H1 (cell line): Measurements from ENCODE around the gene STARD8. TPM values are rescaled to one million over a fixed set of nuclear protein-coding genes. Genes with fewer than 3 reads are reported as not detected.

Source experiments
- CTCF ChIA-PET: fragments of 300-600 bp; sonication (Branson Sonifier 250); formaldehyde crosslinking; loops from one replicate; lab custom pipeline; 2021; ENCODE audit not compliant: partially characterized antibody; lab: Charles Lee
- POLR2A ChIA-PET: fragments of 300-600 bp; sonication (Branson Sonifier 250); formaldehyde crosslinking; loops from one replicate; lab custom pipeline; 2021; ENCODE audit warnings: inconsistent platforms; ENCODE audit not compliant: partially characterized antibody; lab: Charles Lee
- DNase-seq, 2 experiments: peaks; one replicate each; pipeline versions ENCODE4 v3.0.0 to v3.0.0-alpha.2; 2010 to 2022; ENCODE audit warnings: low spot score in 2 of 2, low read depth in 1 of 2, mixed read lengths in 1 of 2
- FAIRE-seq: peaks from 2 replicates; lab custom pipeline; 2011; peaks lifted over from hg19 to GRCh38; lab: Jason Lieb, UNC
- H2AFZ ChIP-seq: 2 replicates; pipeline ENCODE4 v1.8.1; 2012; ENCODE audit warnings: low read length, inconsistent platforms
- H2AK5ac ChIP-seq: 2 replicates; pipeline ENCODE4 v1.6.1; 2013; ENCODE audit warnings: low read depth, low read length
- H2BK120ac ChIP-seq: replicated peaks from 2 replicates; pipeline ENCODE3; 2013; ENCODE audit warnings: low read depth, low read length, inconsistent platforms
- H2BK12ac ChIP-seq: 2 replicates; pipeline ENCODE4 v1.6.1; 2013; ENCODE audit warnings: low read depth, low read length
- H2BK15ac ChIP-seq: 2 replicates; pipeline ENCODE4 v1.6.1; 2013; ENCODE audit warnings: low read length
- H2BK20ac ChIP-seq: 2 replicates; pipeline ENCODE4 v1.6.1; 2013; ENCODE audit warnings: low read length
- H2BK5ac ChIP-seq: 2 replicates; pipeline ENCODE4 v1.6.1; 2013; ENCODE audit warnings: low read depth, low read length
- H3K14ac ChIP-seq: 2 replicates; pipeline ENCODE4 v1.6.1; 2013; ENCODE audit warnings: inconsistent platforms; ENCODE audit not compliant: insufficient read length
- H3K18ac ChIP-seq: 2 replicates; pipeline ENCODE4 v1.6.1; 2013; ENCODE audit warnings: low read length; ENCODE audit errors: extremely low read depth
- H3K23ac ChIP-seq: 2 replicates; pipeline ENCODE4 v1.6.1; 2013; ENCODE audit warnings: inconsistent platforms; ENCODE audit not compliant: insufficient read length
- H3K23me2 ChIP-seq: 2 replicates; pipeline ENCODE4 v1.6.1; 2013; ENCODE audit warnings: low read depth, low read length
- H3K27ac ChIP-seq: 2 replicates; pipeline ENCODE4 v1.6.1; 2011; ENCODE audit warnings: low read depth, low read length, inconsistent platforms
- H3K27me3 ChIP-seq, 4 experiments: replicated peaks in 1 of 4; 1 replicate in 1 of 4; 2 replicates in 3 of 4; pipeline versions ENCODE4 v1.6.1 to v1.8.1; 2011 to 2013; ENCODE audit warnings: low read length in 3 of 4, mild to moderate bottlenecking in 3 of 4, inconsistent platforms in 2 of 4, mixed read lengths in 2 of 4, moderate library complexity in 1 of 4; ENCODE audit not compliant: control insufficient read depth in 3 of 4, insufficient read depth in 3 of 4; ENCODE audit errors: extremely low read depth in 1 of 4
- H3K36me3 ChIP-seq, 4 experiments: 2 replicates each; pipeline versions ENCODE4 v1.6.1 to v1.8.1; 2011 to 2013; ENCODE audit warnings: mild to moderate bottlenecking in 4 of 4, low read length in 3 of 4, moderate library complexity in 2 of 4, control low read depth in 1 of 4, inconsistent platforms in 1 of 4; ENCODE audit not compliant: insufficient read depth in 4 of 4, control insufficient read depth in 2 of 4
- H3K4ac ChIP-seq: replicated peaks from 2 replicates; pipeline ENCODE3; 2013; ENCODE audit warnings: low read length, low read depth, mixed read lengths, inconsistent platforms; ENCODE audit not compliant: insufficient read length
- H3K4me1 ChIP-seq, 4 experiments: replicated peaks in 1 of 4; 1 replicate in 1 of 4; 2 replicates in 3 of 4; pipeline versions ENCODE4 v1.6.1 to v1.8.1; 2011 to 2013; ENCODE audit warnings: low read length in 3 of 4, inconsistent platforms in 2 of 4, mixed read lengths in 1 of 4; ENCODE audit not compliant: insufficient read depth in 4 of 4, control insufficient read depth in 3 of 4
- H3K4me2 ChIP-seq, 2 experiments: 2 replicates each; pipeline versions ENCODE4 v1.6.1 to v1.8.1; 2011 to 2013; ENCODE audit warnings: low read depth in 2 of 2, low read length in 2 of 2, control low read depth in 1 of 2, inconsistent platforms in 1 of 2, mild to moderate bottlenecking in 1 of 2; ENCODE audit not compliant: insufficient read depth in 1 of 2
- H3K4me3 ChIP-seq, 4 experiments: fragments of 200-600, 300-600 bp in 1 of 4; sonication (generic), shearing (Covaris generic), sonication (Bioruptor Twin) in 1 of 4; 2 replicates each; pipeline versions ENCODE4 v1.5.1 to v1.8.1; 2011 to 2016; ENCODE audit warnings: low read length in 4 of 4, low read depth in 3 of 4, control low read depth in 2 of 4, inconsistent platforms in 2 of 4, mild to moderate bottlenecking in 2 of 4, mixed read lengths in 1 of 4, moderate library complexity in 1 of 4; ENCODE audit not compliant: insufficient read depth in 2 of 4; ENCODE audit errors: extremely low read depth in 1 of 4
- H3K56ac ChIP-seq: replicated peaks from 2 replicates; pipeline ENCODE3; 2013; ENCODE audit warnings: low read depth, mild to moderate bottlenecking, mixed read lengths, low read length, inconsistent platforms; ENCODE audit not compliant: insufficient read length
- H3K79me1 ChIP-seq: 2 replicates; pipeline ENCODE4 v1.6.1; 2013; ENCODE audit warnings: low read depth, low read length, control low read depth
- H3K79me2 ChIP-seq, 2 experiments: 2 replicates each; pipeline versions ENCODE4 v1.6.1 to v1.8.1; 2012 to 2013; ENCODE audit warnings: low read length in 2 of 2, mild to moderate bottlenecking in 2 of 2, inconsistent platforms in 1 of 2; ENCODE audit not compliant: insufficient read depth in 2 of 2, control insufficient read depth in 1 of 2
- H3K9ac ChIP-seq, 4 experiments: replicated peaks in 1 of 4; 1 replicate in 1 of 4; 2 replicates in 3 of 4; pipeline versions ENCODE4 v1.6.1 to v1.8.1; 2011 to 2013; ENCODE audit warnings: low read depth in 3 of 4, low read length in 3 of 4, control low read depth in 2 of 4, mild to moderate bottlenecking in 2 of 4, moderate library complexity in 2 of 4, inconsistent platforms in 1 of 4; ENCODE audit errors: extremely low read depth in 1 of 4
- H3K9me3 ChIP-seq, 2 experiments: 2 replicates each; pipeline versions ENCODE4 v1.6.1 to v1.8.1; 2012 to 2013; ENCODE audit warnings: mild to moderate bottlenecking in 2 of 2, moderate library complexity in 2 of 2, control low read depth in 1 of 2, inconsistent platforms in 1 of 2, low read depth in 1 of 2, low read length in 1 of 2, mixed read lengths in 1 of 2; ENCODE audit not compliant: insufficient read depth in 2 of 2
- H4K20me1 ChIP-seq, 2 experiments: replicated peaks in 1 of 2; 2 replicates each; pipeline versions ENCODE3 to v1.8.1; 2011 to 2013; ENCODE audit warnings: inconsistent platforms in 2 of 2, low read length in 2 of 2, mild to moderate bottlenecking in 1 of 2; ENCODE audit not compliant: insufficient read depth in 2 of 2, control insufficient read depth in 1 of 2
- H4K5ac ChIP-seq: 2 replicates; pipeline ENCODE4 v1.6.1; 2013; ENCODE audit warnings: low read length, low read depth, mixed read lengths, inconsistent platforms; ENCODE audit not compliant: insufficient read length
- H4K8ac ChIP-seq: 2 replicates; pipeline ENCODE4 v1.8.0; 2013; ENCODE audit warnings: mild to moderate bottlenecking, moderate library complexity, low read length, inconsistent platforms; ENCODE audit not compliant: insufficient read depth; ENCODE audit errors: extremely low read depth
- H4K91ac ChIP-seq: replicated peaks from 2 replicates; pipeline ENCODE3; 2013; ENCODE audit warnings: low read length, mixed read lengths, inconsistent platforms; ENCODE audit not compliant: insufficient read length
- CBX8 ChIP-seq: fragments of 300-800, 300-1000 bp; sonication (generic); IDR thresholded peaks from 2 replicates; pipeline ENCODE4 v1.7.1; 2016; ENCODE audit warnings: low read depth, low read length, borderline replicate concordance
- CREB1 ChIP-seq: IDR thresholded peaks from 2 replicates; pipeline ENCODE4 v1.6.1; 2012; ENCODE audit warnings: inconsistent platforms
- CTBP2 ChIP-seq: IDR thresholded peaks from 2 replicates; pipeline ENCODE4 v1.7.0; 2011; ENCODE audit warnings: borderline replicate concordance, mild to moderate bottlenecking, moderate library complexity, mixed read lengths, low read length; ENCODE audit not compliant: insufficient read depth, insufficient read length
- EGR1 ChIP-seq: IDR thresholded peaks from 2 replicates; pipeline ENCODE4 v1.6.1; 2011; ENCODE audit warnings: low read depth, low read length, borderline replicate concordance
- GABPA ChIP-seq: IDR thresholded peaks from 2 replicates; pipeline ENCODE4 v1.6.1; 2011; ENCODE audit warnings: mild to moderate bottlenecking, low read length, moderate library complexity, borderline replicate concordance; ENCODE audit not compliant: insufficient read depth
- JUND ChIP-seq: IDR thresholded peaks from 2 replicates; pipeline ENCODE4 v1.6.1; 2011; ENCODE audit warnings: mild to moderate bottlenecking, improper control_type of control experiment, low read length
- NRF1 ChIP-seq: IDR thresholded peaks from 2 replicates; pipeline ENCODE4 v1.6.1; 2011; ENCODE audit warnings: mild to moderate bottlenecking, low read depth, low read length, improper control_type of control experiment
- POLR2A ChIP-seq, 2 experiments: IDR thresholded peaks; 1 replicate in 1 of 2; 2 replicates in 1 of 2; pipeline ENCODE4 v1.6.1; 2011; ENCODE audit warnings: low read depth in 2 of 2, low read length in 2 of 2, mild to moderate bottlenecking in 2 of 2; ENCODE audit errors: control extremely low read depth in 1 of 2
- RXRA ChIP-seq: IDR thresholded peaks from 2 replicates; pipeline ENCODE4 v1.6.1; 2011; ENCODE audit warnings: low read depth, mild to moderate bottlenecking, low read length, moderate library complexity; ENCODE audit not compliant: insufficient read depth
- WGBS, 2 experiments: shearing (Covaris generic) in 1 of 2; methylation state at CpG; one replicate each; pipeline versions ENCODE4 v1.1.6 to v1.1.7; 2013 to 2015; ENCODE audit warnings: low lambda C conversion rate in 2 of 2, mixed read lengths in 2 of 2, inconsistent platforms in 1 of 2, low coverage in 1 of 2, missing lambda C conversion rate in 1 of 2; ENCODE audit not compliant: insufficient replicate concordance in 2 of 2, insufficient coverage in 1 of 2, insufficient read length in 1 of 2; ENCODE audit errors: extremely low coverage in 1 of 2, missing lambda C conversion rate in 1 of 2; 5-methylcytosine and 5-hydroxymethylcytosine counted together
- polyA plus RNA-seq, 7 experiments: library from polyadenylated mRNA; depleted of rRNA in 3 of 7; stranded (reverse) in 5 of 7; unstranded in 2 of 7; fragments of >200 nt in 5 of 7; fragments of 200-250 nt in 2 of 7; gene quantifications; 1 replicate in 5 of 7; 2 replicates in 1 of 7; 4 replicates in 1 of 7; pipeline versions ENCODE4 v1.2.1 to v1.2.3, GENCODE V29; 2011 to 2013; ENCODE audit warnings: missing spikeins in 2 of 7, mixed read lengths in 2 of 7
- total RNA-seq: library from RNA; stranded (reverse); fragmentation: NEBNext Ultra II Directional; extraction: Animal tissue kit (Norgen Biotek cat#: 25700); gene quantifications from 2 replicates; pipeline ENCODE4 v1.2.1, GENCODE V29; 2021
- TF ChIP-seq, protein P1 (sequence below): IDR thresholded peaks from 2 replicates; pipeline ENCODE4 v1.6.1; 2012; ENCODE audit warnings: low read length, inconsistent platforms

The STARD8 gene
- total and polyA plus RNA-seq, 2 of the 8 experiments (the other 6 are each of a cell fraction or from before 2014, with no cell fraction given): 1.8 to 3.8 TPM

DNA sequence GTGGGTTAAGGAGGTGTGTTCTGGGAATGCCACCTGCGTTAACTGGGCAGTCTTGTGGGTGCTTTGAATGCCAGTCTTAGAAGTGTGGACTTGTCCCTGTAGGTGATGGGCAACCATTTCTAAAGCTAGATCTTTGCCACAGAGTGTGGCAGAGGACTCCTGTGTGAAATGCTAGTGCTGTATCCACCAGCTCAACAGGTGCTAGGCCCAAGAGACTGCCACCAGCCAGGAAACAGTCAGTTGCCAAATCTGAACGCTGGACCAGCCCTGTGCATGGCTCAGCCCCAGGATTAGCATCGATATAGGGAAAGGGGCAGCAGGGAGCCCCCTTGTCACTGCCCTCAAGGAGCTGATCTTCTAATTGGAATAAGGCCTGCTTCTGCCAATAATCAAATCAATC, 35.3 kb downstream of the STARD8 start:
- CTCF ChIA-PET: interaction anchor here (0.9 to 1.5 kb wide), 5 partner anchors 11 to 28 kb away, joined by 3 to 4 read pairs (median 4); no protein-coding TSS in a partner anchor
- Histone ChIP-seq H3K9ac (no peak overlapping the region), H2BK15ac (no peak overlapping the region), H3K18ac (no peak overlapping the region), H3K23ac (no peak overlapping the region), H3K4me1 (peaks cover 2 to 19% (median 12%) of the 10 kb centered on the region in 4 experiments), H3K4me2 (no peak overlapping the region), H2BK120ac (no peak overlapping the region), H3K79me2 (no peaks in the 10 kb centered on the region), H2BK12ac (no peak overlapping the region), H4K20me1 (no peaks in the 10 kb centered on the region), H3K36me3 (no peaks in the 10 kb centered on the region), H4K8ac (no peak overlapping the region), H3K27me3 (peaks cover 0 to 11% (median 7%) of the 10 kb centered on the region in 4 experiments; a peak in 3 of 7 replicates), H2AFZ (no peak overlapping the region), H3K4ac (no peak overlapping the region), H3K4me3 (no peak overlapping the region), H4K5ac (no peak overlapping the region), H3K23me2 (no peaks in the 10 kb centered on the region), H2AK5ac (no peak overlapping the region), H2BK5ac (no peak overlapping the region), H4K91ac (no peak overlapping the region), H2BK20ac (no peak overlapping the region), H3K56ac (no peak overlapping the region), H3K79me1 (no peaks in the 10 kb centered on the region), H3K27ac (no peak overlapping the region), H3K14ac (no peak overlapping the region), H3K9me3 (no peaks in the 10 kb centered on the region)
- FAIRE-seq (no peak), DNase-seq (no peak)
- 94% methylated on average over 3 of the region's 3 CpGs; no CpG with 5 or more reads in 1 of the 2 experiments for WGBS, 2 experiments
- POLR2A ChIA-PET: no interaction called here
- TF ChIP-seq NRF1 (no peak), POLR2A (IDR thresholded peaks at IDR 0.05; ENCODE audit: control extremely low read depth in 1 of 2, low read depth in 2 of 2, low read length in 2 of 2) (no peak), CBX8 (no peak), CREB1 (no peak), CTBP2 (no peak), JUND (no peak), GABPA (no peak), RXRA (no peak), EGR1 (no peak)
- TF ChIP-seq, protein P1, sequence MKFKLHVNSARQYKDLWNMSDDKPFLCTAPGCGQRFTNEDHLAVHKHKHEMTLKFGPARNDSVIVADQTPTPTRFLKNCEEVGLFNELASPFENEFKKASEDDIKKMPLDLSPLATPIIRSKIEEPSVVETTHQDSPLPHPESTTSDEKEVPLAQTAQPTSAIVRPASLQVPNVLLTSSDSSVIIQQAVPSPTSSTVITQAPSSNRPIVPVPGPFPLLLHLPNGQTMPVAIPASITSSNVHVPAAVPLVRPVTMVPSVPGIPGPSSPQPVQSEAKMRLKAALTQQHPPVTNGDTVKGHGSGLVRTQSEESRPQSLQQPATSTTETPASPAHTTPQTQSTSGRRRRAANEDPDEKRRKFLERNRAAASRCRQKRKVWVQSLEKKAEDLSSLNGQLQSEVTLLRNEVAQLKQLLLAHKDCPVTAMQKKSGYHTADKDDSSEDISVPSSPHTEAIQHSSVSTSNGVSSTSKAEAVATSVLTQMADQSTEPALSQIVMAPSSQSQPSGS: no peak
